CD4-positive, alpha-beta T cell (primary cell): Measurements from ENCODE around the gene SNCAIP. TPM values are rescaled to one million over a fixed set of nuclear protein-coding genes. Genes with fewer than 3 reads are reported as not detected.

Experiments used
- ATAC-seq: fragments of 200-7000 bp; cut with Tn5 transposase; one replicate; pipeline ENCODE4 v1.10.0; 2022; ENCODE audit warnings: mild to moderate bottlenecking; ENCODE audit not compliant: poor library complexity
- CTCF ChIA-PET: fragments of 350-600 bp; sonication (Branson Sonifier 250); formaldehyde crosslinking; loops from one replicate; lab custom pipeline; 2021; ENCODE audit warnings: antibody characterized with exemption, inconsistent platforms; lab: Charles Lee
- POLR2A ChIA-PET: fragments of 350-600 bp; sonication (Branson Sonifier 250); formaldehyde crosslinking; loops from one replicate; lab custom pipeline; 2021; ENCODE audit warnings: antibody characterized with exemption, inconsistent platforms; lab: Charles Lee
- DNase-seq, 14 experiments: peaks; one replicate each; pipeline ENCODE4 v3.0.0-alpha.2; 2013 to 2020; ENCODE audit warnings: mixed read lengths in 2 of 14
- H3K27ac ChIP-seq, 2 donors: one replicate each; pipeline versions ENCODE4 v1.5.1 to v1.7.0; 2013; ENCODE audit warnings: low read length in 2 of 2, low read depth in 1 of 2, mild to moderate bottlenecking in 1 of 2
- H3K27me3 ChIP-seq, 2 experiments: 1 replicate in 1 of 2; 2 replicates in 1 of 2; pipeline versions ENCODE4 v1.6.1 to v1.7.0; 2013; ENCODE audit warnings: low read length in 2 of 2, control low read depth in 1 of 2, mild to moderate bottlenecking in 1 of 2, moderate library complexity in 1 of 2; ENCODE audit not compliant: insufficient read depth in 2 of 2, control insufficient read depth in 1 of 2
- H3K36me3 ChIP-seq: one replicate; pipeline ENCODE4 v1.6.1; 2013; ENCODE audit warnings: low read length, control low read depth; ENCODE audit not compliant: insufficient read depth
- H3K4me1 ChIP-seq: one replicate; pipeline ENCODE4 v1.6.1; 2013; ENCODE audit warnings: low read length, control low read depth; ENCODE audit not compliant: insufficient read depth
- H3K4me3 ChIP-seq: one replicate; pipeline ENCODE4 v1.5.1; 2013; ENCODE audit warnings: mild to moderate bottlenecking, low read length, moderate library complexity
- H3K9me3 ChIP-seq, 2 experiments: 1 replicate in 1 of 2; 2 replicates in 1 of 2; pipeline versions ENCODE4 v1.6.1 to v1.7.0; 2013; ENCODE audit warnings: low read length in 2 of 2, mild to moderate bottlenecking in 2 of 2, control low read depth in 1 of 2, moderate library complexity in 1 of 2; ENCODE audit not compliant: control insufficient read depth in 1 of 2, insufficient read depth in 1 of 2
- H3K27ac Mint-ChIP-seq: one replicate; pipeline ENCODE4 v1.8.0; 2020; ENCODE audit warnings: mixed read lengths
- H3K27me3 Mint-ChIP-seq: one replicate; pipeline ENCODE4 v1.8.0; 2021; ENCODE audit warnings: mixed read lengths
- H3K36me3 Mint-ChIP-seq: one replicate; pipeline ENCODE4 v1.8.0; 2021; ENCODE audit warnings: low read depth, mixed read lengths
- H3K4me1 Mint-ChIP-seq: one replicate; pipeline ENCODE4 v1.8.0; 2021; ENCODE audit warnings: low read depth, mixed read lengths
- H3K4me3 Mint-ChIP-seq: one replicate; pipeline ENCODE4 v1.8.0; 2020; ENCODE audit warnings: mild to moderate bottlenecking, mixed read lengths
- H3K9me3 Mint-ChIP-seq: one replicate; pipeline ENCODE4 v1.8.0; 2020; ENCODE audit warnings: mixed read lengths
- intact Hi-C, 2 experiments: fragments of 100-400 bp; cut with DNase I in 1 of 2; cut with micrococcal nuclease in 1 of 2; formaldehyde crosslinking; loops; one replicate each; pipeline versions ENCODE4 v1.15.1 to v1.9.0; 2023 to 2025; cut with DNase I, micrococcal nuclease
- total RNA-seq, 174 experiments: library from RNA in 2 of 174; stranded (reverse) in 2 of 174; gene quantifications; one replicate each; pipeline ENCODE4 v1.2.3 and lab custom pipeline; 2021 to 2026
- TF ChIP-seq, protein P1 (sequence below): fragments of 200-600 bp; IDR thresholded peaks from one replicate; pipeline ENCODE4 v1.8.0; 2022; ENCODE audit warnings: antibody characterized with exemption, mild to moderate bottlenecking

The SNCAIP gene
- total RNA-seq, 2 experiments from 2014 or later = not detected

DNA sequence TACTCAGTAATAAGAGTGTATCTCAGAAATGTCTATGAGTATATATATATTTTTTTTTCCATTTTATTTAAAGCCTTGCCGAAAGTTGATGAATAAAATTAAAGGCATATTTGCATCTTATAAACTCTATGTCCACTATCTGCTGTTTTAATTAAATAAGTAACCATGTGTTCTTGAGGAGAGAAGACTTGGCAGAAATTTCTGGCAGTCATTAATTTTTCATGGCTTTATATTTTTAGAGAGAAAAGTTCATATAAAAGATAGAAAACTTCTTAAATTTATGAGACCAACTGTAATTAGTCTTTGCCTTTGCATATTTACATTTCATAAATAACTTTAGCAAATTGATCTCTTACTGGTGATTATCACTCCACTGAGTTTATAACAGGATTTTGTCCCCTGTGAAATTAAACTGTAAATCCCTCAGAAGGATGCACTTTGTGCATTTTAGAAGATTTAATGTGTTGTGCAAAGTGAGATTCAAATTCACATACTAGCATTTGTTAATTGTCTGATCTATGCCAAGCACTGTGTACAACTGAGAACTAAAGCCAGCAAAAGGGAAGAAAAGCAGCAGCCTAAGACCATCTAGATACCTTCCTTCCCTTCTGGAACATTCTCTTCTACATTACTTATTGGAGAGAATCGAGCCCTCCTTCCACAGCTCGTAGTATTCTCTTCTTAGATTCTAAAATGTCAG, 108.7 kb downstream of the SNCAIP start:
- Mint-ChIP-seq H3K27me3 (peaks cover 7% of the 10 kb centered on the region), H3K9me3 (no peaks in the 10 kb centered on the region), H3K4me1 (no peaks in the 10 kb centered on the region), H3K4me3 (no peak overlapping the region), H3K27ac (no peak overlapping the region), H3K36me3 (no peaks in the 10 kb centered on the region)
- ChIA-PET CTCF (interaction anchor here (1.4 kb wide), 1 partner anchor 10 kb away, joined by 3 read pairs; no protein-coding TSS in a partner anchor), POLR2A (no interaction called here)
- intact Hi-C loops = no loop called here
- no peak overlapping the region for H3K4me3 ChIP-seq
- H3K27me3 ChIP-seq = no peaks in the 10 kb centered on the region
- no peaks in the 10 kb centered on the region for H3K4me1 ChIP-seq
- TF ChIP-seq, protein P1, sequence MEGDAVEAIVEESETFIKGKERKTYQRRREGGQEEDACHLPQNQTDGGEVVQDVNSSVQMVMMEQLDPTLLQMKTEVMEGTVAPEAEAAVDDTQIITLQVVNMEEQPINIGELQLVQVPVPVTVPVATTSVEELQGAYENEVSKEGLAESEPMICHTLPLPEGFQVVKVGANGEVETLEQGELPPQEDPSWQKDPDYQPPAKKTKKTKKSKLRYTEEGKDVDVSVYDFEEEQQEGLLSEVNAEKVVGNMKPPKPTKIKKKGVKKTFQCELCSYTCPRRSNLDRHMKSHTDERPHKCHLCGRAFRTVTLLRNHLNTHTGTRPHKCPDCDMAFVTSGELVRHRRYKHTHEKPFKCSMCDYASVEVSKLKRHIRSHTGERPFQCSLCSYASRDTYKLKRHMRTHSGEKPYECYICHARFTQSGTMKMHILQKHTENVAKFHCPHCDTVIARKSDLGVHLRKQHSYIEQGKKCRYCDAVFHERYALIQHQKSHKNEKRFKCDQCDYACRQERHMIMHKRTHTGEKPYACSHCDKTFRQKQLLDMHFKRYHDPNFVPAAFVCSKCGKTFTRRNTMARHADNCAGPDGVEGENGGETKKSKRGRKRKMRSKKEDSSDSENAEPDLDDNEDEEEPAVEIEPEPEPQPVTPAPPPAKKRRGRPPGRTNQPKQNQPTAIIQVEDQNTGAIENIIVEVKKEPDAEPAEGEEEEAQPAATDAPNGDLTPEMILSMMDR = no peak
- H3K9me3 ChIP-seq = no peaks in the 10 kb centered on the region
- H3K27ac ChIP-seq = no peak overlapping the region
- no peaks in the 10 kb centered on the region for H3K36me3 ChIP-seq
- DNase-seq (no peak), ATAC-seq (no peak)

DNA sequence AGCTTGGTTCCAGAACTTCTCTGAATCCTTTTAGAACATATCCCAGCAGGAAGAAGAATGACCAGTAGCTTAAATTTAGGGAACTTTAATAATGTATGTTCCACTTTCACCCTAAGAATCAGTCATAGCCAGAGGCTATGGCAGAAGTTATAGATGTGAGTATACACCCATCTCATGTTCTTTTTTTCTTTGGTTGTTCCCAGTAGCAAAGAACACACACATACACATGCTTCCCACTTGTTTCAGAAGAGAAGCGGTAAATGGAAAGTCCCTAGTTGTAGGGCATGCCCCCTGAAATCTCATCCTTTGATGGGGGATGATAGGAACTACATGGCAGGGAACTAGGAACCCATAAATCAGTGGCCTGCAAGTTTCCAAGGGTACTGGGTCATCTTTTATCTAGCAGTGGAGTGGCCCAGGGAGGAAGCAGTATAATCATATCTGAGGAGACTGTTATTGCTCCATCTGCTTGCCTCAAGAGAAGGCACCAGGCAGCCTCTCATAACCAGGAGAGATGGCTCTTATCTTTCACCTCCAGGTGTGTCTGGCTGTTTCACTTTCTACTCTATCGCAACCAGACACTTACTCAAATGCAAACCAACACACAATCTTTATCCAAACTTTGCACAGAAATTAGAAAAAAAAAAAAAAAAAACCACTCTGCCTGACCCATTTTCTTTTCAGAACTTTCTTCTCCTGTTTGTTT, 109.5 kb downstream of the SNCAIP start:
- Mint-ChIP-seq H3K27ac (no peak overlapping the region), H3K36me3 (no peaks in the 10 kb centered on the region), H3K4me1 (no peaks in the 10 kb centered on the region), H3K9me3 (no peaks in the 10 kb centered on the region), H3K4me3 (no peak overlapping the region), H3K27me3 (peaks cover under 1% of the 10 kb centered on the region)
- CTCF ChIA-PET = no interaction called here
- no peaks in the 10 kb centered on the region for H3K9me3 ChIP-seq
- H3K27me3 ChIP-seq = no peaks in the 10 kb centered on the region
- ATAC-seq (no peak), DNase-seq (no peak)
- no peak overlapping the region for H3K4me3 ChIP-seq
- POLR2A ChIA-PET = no interaction called here
- no peaks in the 10 kb centered on the region for H3K4me1 ChIP-seq
- TF ChIP-seq, protein P1 = no peak
- H3K36me3 ChIP-seq = no peaks in the 10 kb centered on the region
- intact Hi-C loops = no loop called here
- H3K27ac ChIP-seq = no peak overlapping the region

DNA sequence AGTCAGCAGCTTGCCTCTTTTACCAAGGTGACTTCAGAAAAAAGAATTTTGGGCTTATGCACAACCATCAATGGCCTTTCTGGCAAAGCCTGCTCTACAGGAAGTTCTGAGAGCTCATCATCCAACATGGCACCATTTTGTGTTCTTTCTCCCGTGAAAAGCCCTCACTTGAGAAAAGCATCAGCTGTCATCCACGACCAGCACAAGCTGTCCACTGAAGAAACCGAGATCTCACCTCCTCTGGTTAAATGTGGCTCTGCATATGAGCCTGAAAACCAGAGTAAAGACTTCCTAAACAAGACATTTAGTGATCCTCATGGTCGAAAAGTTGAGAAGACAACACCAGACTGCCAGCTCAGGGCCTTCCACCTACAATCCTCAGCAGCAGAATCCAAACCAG, 111.2 kb downstream of the SNCAIP start:
- ATAC-seq (no peak), DNase-seq (no peak)
- Histone ChIP-seq H3K4me3 (no peak overlapping the region), H3K27me3 (no peaks in the 10 kb centered on the region), H3K36me3 (no peaks in the 10 kb centered on the region), H3K9me3 (no peaks in the 10 kb centered on the region), H3K4me1 (no peaks in the 10 kb centered on the region), H3K27ac (no peak overlapping the region)
- no peaks in the 10 kb centered on the region for H3K9me3 Mint-ChIP-seq
- ChIA-PET POLR2A (no interaction called here), CTCF (no interaction called here)
- no peak overlapping the region for H3K4me3 Mint-ChIP-seq
- H3K4me1 Mint-ChIP-seq = no peaks in the 10 kb centered on the region
- intact Hi-C loops = no loop called here
- no peak overlapping the region for H3K27ac Mint-ChIP-seq
- H3K36me3 Mint-ChIP-seq = no peaks in the 10 kb centered on the region
- TF ChIP-seq, protein P1 = no peak
- no peaks in the 10 kb centered on the region for H3K27me3 Mint-ChIP-seq
